ENCODE results near the gene CD4. TPM values are rescaled to one million over a fixed set of nuclear protein-coding genes. Genes with fewer than 3 reads are reported as not detected.

Gene CD4
- total RNA-seq, 4 donors from 2014 or later: 3.5 to 8.1 (median 3.9) TPM

Other genes starting within 250 kb of the CD4 start
- 10 to 100 TPM in 1 of 4 donors, 1 to 10 TPM in 3; 5.0 to 10.2 (median 7.5) TPM for gene IFFO1, start 233.5 kb upstream of the CD4 start, total RNA-seq
- gene NOP2, start 221.2 kb upstream of the CD4 start, total RNA-seq: 10 to 100 TPM; 23.0 to 50.8 (median 35.6) TPM
- gene CHD4, start 182.1 kb upstream of the CD4 start, total RNA-seq: 100 to 1,000 TPM; 152 to 337 (median 263) TPM
- 1 to 10 TPM in 3 of 4 donors, under 1 TPM in 1; 0.78 to 8.1 (median 3.5) TPM for gene LPAR5, start 153.6 kb upstream of the CD4 start, total RNA-seq
- gene ACRBP, start 142.1 kb upstream of the CD4 start, total RNA-seq: 10 to 100 TPM in 2 of 4 donors, 1 to 10 TPM in 2; 8.9 to 11.4 (median 10.4) TPM
- 10 to 100 TPM; 52.7 to 85.1 (median 67.2) TPM for gene ING4, start 126.4 kb upstream of the CD4 start, total RNA-seq
- 10 to 100 TPM; 41.9 to 72.8 (median 53.1) TPM for gene ZNF384, start 100.2 kb upstream of the CD4 start, total RNA-seq
- under 1 TPM in 2 of 4 donors, not detected in 2; 0.11 to 0.39 TPM for gene PIANP, start 88.7 kb upstream of the CD4 start, total RNA-seq
- gene COPS7A, start 65.5 kb upstream of the CD4 start, total RNA-seq: 10 to 100 TPM; 44.5 to 86.7 (median 63.1) TPM
- gene MLF2, start 36.4 kb upstream of the CD4 start, total RNA-seq: 100 to 1,000 TPM; 110 to 253 (median 196) TPM
- 100 to 1,000 TPM in 2 of 4 donors, 10 to 100 TPM in 2; 60.0 to 186 (median 103) TPM for gene PTMS, start 23.2 kb upstream of the CD4 start, total RNA-seq
- gene LAG3, start 17.0 kb upstream of the CD4 start, total RNA-seq: under 1 TPM in 1 of 4 donors, not detected in 3; 0.13 TPM
- 1 to 10 TPM in 1 of 4 donors, under 1 TPM in 3; 0.34 to 1.1 (median 0.56) TPM for gene GPR162, start 32.3 kb downstream of the CD4 start, total RNA-seq
- gene P3H3, start 38.9 kb downstream of the CD4 start, total RNA-seq: 10 to 100 TPM; 13.6 to 27.9 (median 20.3) TPM
- 1 to 10 TPM in 3 of 4 donors, under 1 TPM in 1; 0.39 to 3.0 (median 2.1) TPM for gene GNB3, start 51.4 kb downstream of the CD4 start, total RNA-seq
- gene CDCA3, start 61.8 kb downstream of the CD4 start, total RNA-seq: 1 to 10 TPM in 2 of 4 donors, under 1 TPM in 2; 0.73 to 1.3 (median 0.90) TPM
- gene USP5, start 62.6 kb downstream of the CD4 start, total RNA-seq: 10 to 100 TPM; 34.7 to 68.6 (median 58.9) TPM
- gene TPI1, start 78.0 kb downstream of the CD4 start, total RNA-seq: 100 to 1,000 TPM; 363 to 700 (median 468) TPM
- 10 to 100 TPM; 16.3 to 35.0 (median 25.6) TPM for gene SPSB2, start 83.8 kb downstream of the CD4 start, total RNA-seq
- 10 to 100 TPM in 3 of 4 donors, 1 to 10 TPM in 1; 8.7 to 16.4 (median 13.0) TPM for gene LRRC23, start 115.3 kb downstream of the CD4 start, total RNA-seq
- gene ENO2, start 125.1 kb downstream of the CD4 start, total RNA-seq: 10 to 100 TPM; 13.0 to 25.3 (median 19.8) TPM
- 100 to 1,000 TPM in 1 of 4 donors, 10 to 100 TPM in 3; 53.3 to 100 (median 84.9) TPM for gene ATN1, start 138.4 kb downstream of the CD4 start, total RNA-seq
- gene RNU7-1, start 154.3 kb downstream of the CD4 start, total RNA-seq: not detected
- 100 to 1,000 TPM; 344 to 666 (median 383) TPM for gene C12orf57, start 154.5 kb downstream of the CD4 start, total RNA-seq
- 10 to 100 TPM; 21.7 to 32.3 (median 31.4) TPM for gene PTPN6, start 161.8 kb downstream of the CD4 start, total RNA-seq
- 100 to 1,000 TPM; 153 to 284 (median 220) TPM for gene PHB2, start 181.1 kb downstream of the CD4 start, total RNA-seq
- gene EMG1, start 181.4 kb downstream of the CD4 start, total RNA-seq: 10 to 100 TPM; 19.9 to 53.1 (median 45.6) TPM
- 10 to 100 TPM; 45.1 to 68.4 (median 58.5) TPM for gene LPCAT3, start 228.9 kb downstream of the CD4 start, total RNA-seq